Measurements from ENCODE around the gene RESP18.

DNA sequence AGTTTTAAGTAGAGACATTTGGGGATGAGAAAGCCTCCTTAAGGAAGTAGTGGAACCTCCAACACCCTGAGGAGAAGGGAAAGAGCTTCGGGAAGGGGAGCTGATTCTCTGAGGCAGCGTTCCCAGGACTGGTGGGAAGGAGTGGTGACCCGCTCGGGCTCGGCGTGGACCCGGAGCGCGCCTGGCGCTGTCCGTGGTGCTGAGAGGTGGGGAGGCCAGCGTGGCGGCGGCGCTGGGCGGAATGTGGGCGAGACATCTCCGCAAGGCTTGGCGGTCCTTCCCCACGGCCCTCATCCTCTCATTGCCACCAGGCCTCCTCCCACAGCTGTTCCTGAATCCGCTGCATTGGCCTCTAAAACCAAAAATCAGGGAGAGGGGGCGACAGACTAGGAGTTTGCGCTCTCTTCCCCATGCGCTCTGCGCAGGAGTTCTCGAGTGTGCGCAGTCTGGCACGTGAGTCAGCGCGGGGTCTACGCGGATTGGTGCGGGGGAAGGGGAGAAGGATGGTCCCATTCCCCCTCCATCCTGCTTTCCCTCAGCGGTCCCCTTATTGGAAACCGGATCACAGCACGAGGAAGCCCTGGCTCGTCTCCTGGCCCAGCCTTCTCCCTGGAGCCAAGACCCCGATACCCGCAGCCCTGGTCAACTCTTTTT, 857 bp downstream of the RESP18 start:
- TF ChIP-seq, protein P1, sequence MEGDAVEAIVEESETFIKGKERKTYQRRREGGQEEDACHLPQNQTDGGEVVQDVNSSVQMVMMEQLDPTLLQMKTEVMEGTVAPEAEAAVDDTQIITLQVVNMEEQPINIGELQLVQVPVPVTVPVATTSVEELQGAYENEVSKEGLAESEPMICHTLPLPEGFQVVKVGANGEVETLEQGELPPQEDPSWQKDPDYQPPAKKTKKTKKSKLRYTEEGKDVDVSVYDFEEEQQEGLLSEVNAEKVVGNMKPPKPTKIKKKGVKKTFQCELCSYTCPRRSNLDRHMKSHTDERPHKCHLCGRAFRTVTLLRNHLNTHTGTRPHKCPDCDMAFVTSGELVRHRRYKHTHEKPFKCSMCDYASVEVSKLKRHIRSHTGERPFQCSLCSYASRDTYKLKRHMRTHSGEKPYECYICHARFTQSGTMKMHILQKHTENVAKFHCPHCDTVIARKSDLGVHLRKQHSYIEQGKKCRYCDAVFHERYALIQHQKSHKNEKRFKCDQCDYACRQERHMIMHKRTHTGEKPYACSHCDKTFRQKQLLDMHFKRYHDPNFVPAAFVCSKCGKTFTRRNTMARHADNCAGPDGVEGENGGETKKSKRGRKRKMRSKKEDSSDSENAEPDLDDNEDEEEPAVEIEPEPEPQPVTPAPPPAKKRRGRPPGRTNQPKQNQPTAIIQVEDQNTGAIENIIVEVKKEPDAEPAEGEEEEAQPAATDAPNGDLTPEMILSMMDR (IDR thresholded peaks at IDR 0.05), result no peak
- TF ChIP-seq EZH2phosphoT487 (IDR thresholded peaks at IDR 0.05) (no peak), EZH2 (IDR thresholded peaks at IDR 0.05) (no peak)

Data from neural progenitor cell (in vitro differentiated cells).